IPS DF 6.9 (cell line): ENCODE measurements around the gene ZNF598.

Experiments used
- DNase-seq: peaks from one replicate; pipeline ENCODE4 v3.0.0-alpha.2; 2013; ENCODE audit warnings: low read depth, low spot score
- H3K27ac ChIP-seq: one replicate; pipeline ENCODE4 v1.5.1; 2013; ENCODE audit warnings: low read length, control low read depth
- H3K27me3 ChIP-seq: 2 replicates; pipeline ENCODE4 v1.6.1; 2013; ENCODE audit warnings: mild to moderate bottlenecking, low read length; ENCODE audit not compliant: control insufficient read depth, insufficient read depth
- H3K36me3 ChIP-seq: 2 replicates; pipeline ENCODE4 v1.6.1; 2013; ENCODE audit warnings: low read length; ENCODE audit not compliant: control insufficient read depth, insufficient read depth
- H3K4me1 ChIP-seq: 2 replicates; pipeline ENCODE4 v1.6.1; 2013; ENCODE audit warnings: low read length; ENCODE audit not compliant: control insufficient read depth, insufficient read depth
- H3K4me3 ChIP-seq: 2 replicates; pipeline ENCODE4 v1.5.1; 2013; ENCODE audit warnings: mild to moderate bottlenecking, low read length
- H3K9me3 ChIP-seq: 2 replicates; pipeline ENCODE4 v1.6.1; 2013; ENCODE audit warnings: low read length, inconsistent platforms; ENCODE audit not compliant: control insufficient read depth, insufficient read depth
- WGBS: extraction: QIAGEN DNeasy Blood & Tissue Kit; methylation state at CpG from one replicate; pipeline ENCODE4 v1.1.7; 2013; ENCODE audit warnings: mixed read lengths, missing lambda C conversion rate; ENCODE audit not compliant: insufficient read length, insufficient coverage; 5-methylcytosine and 5-hydroxymethylcytosine counted together

Gene ZNF598

DNA sequence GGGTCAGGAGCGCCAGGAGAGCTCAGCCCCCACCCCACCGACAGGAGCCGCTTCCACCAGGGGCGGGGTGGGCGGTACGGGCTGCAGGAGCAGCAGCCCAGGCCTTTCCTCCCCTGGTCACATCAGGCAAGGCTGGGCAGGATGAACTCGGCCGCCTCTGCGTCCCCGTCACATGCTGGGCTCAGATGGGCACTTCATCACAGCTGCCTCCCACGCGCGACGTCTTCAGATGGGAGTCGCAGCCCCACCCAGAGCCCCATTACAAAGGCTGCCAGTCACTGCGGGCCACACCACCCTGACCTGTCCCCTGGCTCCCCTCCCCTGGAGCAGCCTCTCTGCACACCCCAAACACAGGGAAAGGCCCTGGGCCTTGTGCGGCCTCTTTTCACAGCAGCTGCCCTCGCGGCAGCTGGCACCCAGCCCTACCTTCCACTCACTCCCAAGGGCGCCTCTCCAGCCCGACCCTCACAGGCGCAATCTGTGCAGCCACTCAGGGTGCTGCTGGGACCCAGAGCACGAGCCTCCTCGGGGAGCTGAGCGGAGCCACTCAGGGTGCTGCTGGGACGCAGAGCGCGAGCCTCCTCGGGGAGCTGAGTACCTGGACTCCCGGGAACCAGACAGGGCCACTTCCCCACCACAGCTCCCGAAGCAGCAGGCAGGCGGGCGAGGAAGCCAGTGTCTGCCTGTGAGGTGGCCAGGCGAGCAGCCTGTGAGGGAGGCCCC is 4.7 kb downstream of the ZNF598 start:
- H3K27ac ChIP-seq, result no peak overlapping the region
- DNase-seq, result no peak
- H3K4me1 ChIP-seq, result peaks cover 5% of the 10 kb centered on the region
- no CpG with 5 or more reads among the region's 34 CpGs for WGBS
- H3K36me3 ChIP-seq, result peaks cover 30% of the 10 kb centered on the region
- H3K27me3 ChIP-seq, result no peaks in the 10 kb centered on the region
- no peak overlapping the region for H3K4me3 ChIP-seq
- H3K9me3 ChIP-seq, result no peaks in the 10 kb centered on the region

DNA sequence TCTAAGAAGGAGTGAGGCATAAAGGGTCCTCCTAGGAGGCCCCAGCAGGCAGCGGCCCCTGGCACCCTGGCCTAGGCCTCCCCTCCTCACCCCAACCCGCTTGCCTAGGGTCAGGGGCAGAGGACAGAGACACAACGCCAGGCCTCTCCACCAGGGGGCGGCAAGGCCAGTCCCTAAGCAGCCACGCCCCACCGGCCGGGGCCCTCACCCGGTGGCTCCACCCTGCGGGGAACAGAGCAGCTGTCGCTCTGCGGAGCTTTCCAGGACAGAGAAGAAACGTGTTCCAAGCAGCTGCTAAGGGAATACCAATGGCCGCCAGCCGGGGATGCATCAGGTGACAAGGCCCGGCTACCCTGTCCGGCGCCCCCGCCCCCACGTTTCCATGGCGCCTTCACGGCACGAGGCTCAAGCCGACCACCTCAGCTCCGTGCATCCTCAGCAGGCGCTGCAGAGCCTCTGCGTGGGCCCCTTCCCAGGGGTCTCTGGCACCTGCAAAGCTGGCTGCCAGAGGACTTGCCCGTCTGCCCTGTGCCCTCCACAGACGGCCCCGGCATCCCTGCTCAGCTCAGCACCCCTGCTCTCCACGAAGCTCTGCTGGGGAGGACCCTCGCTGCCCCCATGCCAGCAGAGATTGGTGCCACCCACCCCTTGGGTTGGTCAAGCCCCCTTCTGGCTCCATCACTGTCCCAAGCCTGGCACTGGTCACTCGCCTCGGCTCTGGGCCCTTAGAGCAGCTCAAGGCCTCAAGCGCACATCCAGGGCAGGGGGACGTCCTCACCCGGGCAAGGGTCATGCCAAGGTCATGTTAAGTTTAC is 5.6 kb downstream of the ZNF598 start:
- no peaks in the 10 kb centered on the region for H3K9me3 ChIP-seq
- H3K27me3 ChIP-seq, result no peaks in the 10 kb centered on the region
- H3K4me3 ChIP-seq, result no peak overlapping the region
- peaks cover 5% of the 10 kb centered on the region for H3K4me1 ChIP-seq
- H3K36me3 ChIP-seq, result peaks cover 39% of the 10 kb centered on the region
- no CpG with 5 or more reads among the region's 36 CpGs for WGBS
- H3K27ac ChIP-seq, result no peak overlapping the region
- DNase-seq, result peak; percentile 94

DNA sequence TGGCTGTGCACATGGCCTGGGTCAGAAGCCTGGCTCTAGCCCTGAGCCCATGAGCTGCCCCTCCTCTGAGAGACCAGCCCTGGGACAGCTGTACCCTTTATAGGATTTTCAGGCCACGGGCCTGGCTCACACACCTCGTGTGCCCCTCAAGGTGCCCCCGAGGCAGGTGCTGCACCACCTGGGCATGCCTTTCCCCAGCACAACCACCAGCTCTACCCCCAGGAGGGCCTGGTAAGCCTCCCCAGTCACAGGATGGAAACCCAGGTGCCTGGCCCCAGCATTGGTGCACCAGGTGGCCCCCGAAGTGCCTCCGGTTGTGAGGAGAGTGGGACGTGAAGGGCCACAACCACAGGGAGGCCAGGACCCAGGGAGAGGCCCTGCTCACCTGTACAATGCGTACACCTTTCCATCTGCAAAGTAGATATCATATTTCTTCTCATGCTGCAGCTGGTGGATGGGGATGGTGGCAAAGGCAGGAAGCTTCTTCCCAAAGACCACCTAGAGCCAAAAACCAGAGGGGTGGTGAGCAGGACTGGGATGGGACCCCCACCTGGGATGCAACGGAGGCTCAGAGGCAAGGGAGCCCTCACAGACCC is 6.3 kb downstream of the ZNF598 start:
- Histone ChIP-seq H3K4me1 (peaks cover 5% of the 10 kb centered on the region), H3K27me3 (no peaks in the 10 kb centered on the region), H3K9me3 (no peaks in the 10 kb centered on the region), H3K4me3 (no peak overlapping the region), H3K27ac (no peak overlapping the region), H3K36me3 (peaks cover 43% of the 10 kb centered on the region)
- no CpG with 5 or more reads among the region's 8 CpGs for WGBS
- DNase-seq, result no peak

DNA sequence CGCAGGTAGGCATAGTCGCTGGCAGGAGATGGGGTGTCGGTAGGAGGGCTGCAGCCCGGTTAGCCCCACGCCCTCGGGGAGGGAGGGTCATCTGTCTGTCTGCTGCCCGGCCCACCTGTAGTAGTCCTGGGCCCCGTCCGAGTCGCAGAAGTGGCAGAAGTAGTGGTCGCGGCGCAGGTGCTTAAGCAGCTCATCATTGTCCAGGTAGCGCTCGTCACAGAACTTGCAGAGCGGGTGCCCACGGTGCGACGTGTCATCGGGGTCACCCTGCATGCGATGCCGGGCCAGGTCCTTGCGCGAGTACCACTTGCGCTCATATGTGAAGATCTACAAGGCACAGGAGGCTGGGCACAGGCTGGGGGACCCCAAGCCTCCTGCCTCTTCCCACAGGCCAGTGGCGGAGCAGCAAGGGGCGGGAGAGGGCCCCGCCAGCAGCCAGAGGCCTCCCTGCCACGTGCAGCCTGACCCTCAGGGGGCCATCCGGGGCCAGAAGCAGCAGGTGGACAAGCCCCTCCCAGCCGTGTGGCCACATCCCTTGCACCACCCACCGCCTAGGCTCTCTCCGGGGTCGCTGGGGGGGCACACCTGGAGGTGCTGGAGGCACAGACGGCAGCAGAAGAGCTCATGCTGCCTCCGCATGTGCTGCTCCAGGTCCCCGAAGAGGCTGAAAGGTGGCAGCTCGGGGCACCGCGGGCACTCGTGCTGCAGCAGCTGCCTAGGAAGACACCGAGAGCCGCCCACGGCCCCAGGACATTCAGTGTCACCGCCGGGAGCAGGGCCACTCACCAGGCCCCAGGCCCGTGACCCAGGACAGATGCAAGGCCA is 7.0 kb downstream of the ZNF598 start:
- H3K36me3 ChIP-seq, result peaks cover 49% of the 10 kb centered on the region
- no CpG with 5 or more reads among the region's 47 CpGs for WGBS
- H3K9me3 ChIP-seq, result no peaks in the 10 kb centered on the region
- H3K4me1 ChIP-seq, result peaks cover 5% of the 10 kb centered on the region
- H3K4me3 ChIP-seq, result no peak overlapping the region
- DNase-seq, result no peak
- no peak overlapping the region for H3K27ac ChIP-seq
- H3K27me3 ChIP-seq, result no peaks in the 10 kb centered on the region

DNA sequence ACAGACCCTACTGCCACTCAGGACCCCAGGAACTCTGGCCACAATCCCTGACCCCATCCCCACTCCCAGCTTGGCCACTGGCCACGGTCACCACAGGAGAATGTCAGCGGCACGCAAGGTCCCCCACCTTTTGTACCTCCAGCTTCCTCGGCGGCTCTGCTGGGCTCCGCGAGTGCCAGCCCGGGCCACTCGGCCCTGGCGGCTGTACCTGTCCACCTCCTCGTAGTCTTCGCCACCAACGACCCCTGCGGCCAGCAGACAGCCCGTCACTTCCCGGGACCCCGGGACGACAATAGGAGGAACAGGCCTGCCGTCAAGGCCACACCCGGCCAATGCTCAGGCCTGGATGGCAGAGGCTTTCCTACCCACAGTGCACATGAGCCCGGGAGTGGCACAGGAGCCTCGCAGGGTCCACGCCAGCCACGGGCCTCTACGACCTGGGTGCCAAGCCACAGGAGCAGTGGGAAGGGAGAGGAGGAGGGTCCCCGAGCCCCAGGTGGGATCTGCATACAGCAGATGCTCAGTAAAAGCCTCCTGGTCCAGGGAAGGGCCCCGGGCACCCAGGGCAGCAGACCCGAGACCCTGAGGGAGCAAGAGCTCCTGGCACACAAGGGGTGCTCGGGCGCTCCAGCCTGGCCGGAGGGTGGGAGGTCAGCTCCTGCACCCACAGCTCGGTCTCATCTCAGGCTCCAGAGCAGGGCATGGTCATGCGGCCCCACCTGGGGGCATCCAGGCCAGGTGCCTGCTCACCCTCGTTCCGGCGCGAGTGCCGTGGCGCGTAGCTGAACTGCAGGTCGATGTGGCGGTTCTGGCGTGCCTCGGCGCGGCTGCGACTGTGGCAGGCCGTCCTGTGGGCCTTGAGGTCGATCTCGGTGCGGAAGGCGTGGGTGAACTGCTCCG is 7.9 kb downstream of the ZNF598 start:
- no peaks in the 10 kb centered on the region for H3K27me3 ChIP-seq
- H3K4me1 ChIP-seq, result peaks cover 5% of the 10 kb centered on the region
- no peak overlapping the region for H3K4me3 ChIP-seq
- peaks cover 49% of the 10 kb centered on the region for H3K36me3 ChIP-seq
- DNase-seq, result no peak
- H3K9me3 ChIP-seq, result no peaks in the 10 kb centered on the region
- H3K27ac ChIP-seq, result no peak overlapping the region
- WGBS, result no CpG with 5 or more reads among the region's 53 CpGs

DNA sequence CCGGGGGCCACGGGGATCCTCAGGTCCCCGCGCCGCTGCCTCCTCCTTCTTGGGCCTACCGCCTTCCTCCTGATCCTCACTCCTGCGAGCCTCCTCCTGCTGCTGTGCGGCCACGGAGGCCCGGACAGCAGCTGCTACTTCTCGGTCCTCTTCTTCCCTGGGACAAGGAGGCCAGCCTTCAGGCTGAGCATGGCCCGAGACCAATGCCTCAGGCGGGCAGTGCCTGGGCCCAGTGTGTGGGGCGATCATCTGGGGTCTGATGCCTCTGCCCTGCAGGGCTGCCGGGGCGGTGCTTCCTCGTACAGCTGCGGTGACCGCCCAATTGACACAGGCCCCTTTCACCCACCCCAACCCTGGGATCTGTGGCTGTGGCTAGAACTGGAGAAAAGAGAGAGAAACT is 8.6 kb downstream of the ZNF598 start:
- Histone ChIP-seq H3K4me3 (no peak overlapping the region), H3K27me3 (no peaks in the 10 kb centered on the region), H3K27ac (no peak overlapping the region), H3K4me1 (peaks cover 4% of the 10 kb centered on the region), H3K36me3 (peaks cover 49% of the 10 kb centered on the region), H3K9me3 (no peaks in the 10 kb centered on the region)
- DNase-seq, result no peak
- no CpG with 5 or more reads among the region's 19 CpGs for WGBS

DNA sequence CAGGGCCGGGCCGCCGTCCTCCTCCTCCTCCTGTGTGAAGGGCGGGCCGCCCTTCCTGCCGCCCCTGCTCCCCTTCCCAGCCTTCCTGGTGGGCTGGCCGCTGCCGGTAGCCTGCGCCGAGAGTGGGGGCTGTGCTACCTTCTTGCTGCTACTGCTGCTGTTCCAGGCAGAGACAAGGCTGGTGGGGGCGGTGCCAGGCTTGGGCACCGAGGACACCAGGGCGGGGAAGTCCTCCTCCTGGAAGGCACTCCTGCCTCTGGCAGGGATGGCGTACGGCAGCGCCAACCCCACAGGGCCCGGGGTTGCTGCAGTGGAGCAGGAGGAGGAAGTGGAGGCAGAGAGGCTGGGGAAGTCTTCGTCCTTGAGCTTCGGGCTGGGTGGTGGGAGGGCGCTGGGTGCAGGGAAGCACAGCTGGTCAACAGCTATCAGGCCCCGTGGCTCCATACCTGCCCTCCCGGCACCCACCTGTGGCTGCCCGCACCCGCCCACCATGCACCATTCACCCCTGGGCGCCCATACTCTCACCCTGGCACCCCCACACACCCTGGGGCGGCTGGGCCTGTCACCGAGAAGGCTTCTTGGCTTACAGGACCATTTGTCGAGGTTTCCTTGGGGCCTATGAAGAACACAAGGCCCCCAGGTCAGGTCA is 9.6 kb downstream of the ZNF598 start:
- no peak for DNase-seq
- peaks cover 4% of the 10 kb centered on the region; the same call in 1 of the 2 replicates for H3K4me1 ChIP-seq
- peaks cover 49% of the 10 kb centered on the region for H3K36me3 ChIP-seq
- H3K9me3 ChIP-seq, result no peaks in the 10 kb centered on the region
- no CpG with 5 or more reads among the region's 28 CpGs for WGBS
- H3K4me3 ChIP-seq, result no peak overlapping the region
- no peak overlapping the region for H3K27ac ChIP-seq
- H3K27me3 ChIP-seq, result no peaks in the 10 kb centered on the region

DNA sequence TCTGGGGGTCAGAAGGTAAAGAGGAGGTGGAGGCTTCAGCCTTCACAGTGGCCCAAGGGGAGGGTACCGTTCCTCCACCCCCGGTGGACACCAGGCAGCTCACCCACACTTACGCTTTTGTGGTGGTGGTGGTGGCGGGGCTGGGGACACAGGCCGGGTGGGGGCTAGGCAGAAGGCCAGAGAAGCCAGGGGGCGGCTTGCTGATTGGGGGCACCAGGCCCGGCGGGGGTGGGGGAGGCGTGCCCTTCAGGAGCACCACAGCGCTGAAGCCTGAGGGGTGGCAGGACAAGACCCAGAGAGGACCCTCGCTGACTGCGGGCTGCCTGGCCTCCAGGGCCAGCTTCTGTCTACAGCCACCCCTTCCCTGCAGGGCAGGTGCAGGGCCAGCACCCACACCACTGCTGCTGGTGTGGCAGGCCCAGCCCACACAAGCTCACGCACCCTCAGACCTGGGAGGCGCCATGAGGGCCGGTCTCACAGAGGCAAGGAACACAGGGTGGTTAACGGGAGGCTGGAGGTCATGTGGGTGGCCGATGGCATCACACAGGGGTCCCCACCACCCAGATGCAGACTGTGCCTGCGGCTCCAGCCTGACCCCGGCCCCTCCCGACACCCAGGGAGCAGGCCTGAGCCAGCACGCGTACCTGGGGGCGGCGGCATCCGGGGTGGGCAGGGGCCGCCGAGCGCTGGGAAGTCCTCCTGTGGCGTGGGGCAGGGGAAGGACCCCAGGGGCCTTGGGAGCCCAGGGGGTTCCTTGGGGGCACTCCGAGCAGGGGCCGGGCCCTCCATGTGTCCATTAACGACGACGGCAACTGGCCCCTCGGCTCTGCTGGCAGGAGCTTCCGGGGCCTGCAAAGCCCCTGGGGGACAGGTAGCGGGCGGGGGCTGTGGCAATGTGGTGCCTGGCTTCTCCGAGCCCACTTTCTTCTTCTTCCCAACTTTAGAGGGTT is 10.5 kb downstream of the ZNF598 start:
- H3K27ac ChIP-seq, result no peak overlapping the region
- no CpG with 5 or more reads among the region's 39 CpGs for WGBS
- H3K36me3 ChIP-seq, result peaks cover 49% of the 10 kb centered on the region

More for the DNA sequence above, 10.5 kb downstream of the ZNF598 start:
- Histone ChIP-seq H3K27me3 (no peaks in the 10 kb centered on the region), H3K4me1 (peaks cover under 1% of the 10 kb centered on the region; the same call in 1 of the 2 replicates), H3K4me3 (no peak overlapping the region), H3K9me3 (no peaks in the 10 kb centered on the region)
- DNase-seq, result no peak
